KOPT-K1 (cell line): ENCODE results near the gene DAP.

ENCODE experiments used
- H3K27ac ChIP-seq: fragments of 200-600 bp; sonication (generic); 2 replicates; pipeline ENCODE4 v1.5.1; 2016; ENCODE audit warnings: antibody characterized with exemption, mild to moderate bottlenecking, low read depth, low read length; ENCODE audit not compliant: poor library complexity, severe bottlenecking
- H3K36me3 ChIP-seq: fragments of 200-600 bp; sonication (generic); 2 replicates; pipeline ENCODE4 v1.5.1; 2017; ENCODE audit warnings: antibody characterized with exemption, mild to moderate bottlenecking, low read length, moderate library complexity; ENCODE audit not compliant: insufficient read depth
- H3K9me3 ChIP-seq: fragments of 200-600 bp; sonication (generic); 2 replicates; pipeline ENCODE4 v1.5.1; 2017; ENCODE audit warnings: antibody characterized with exemption, low read length, mild to moderate bottlenecking; ENCODE audit not compliant: insufficient read depth, poor library complexity, severe bottlenecking

Gene DAP

DNA sequence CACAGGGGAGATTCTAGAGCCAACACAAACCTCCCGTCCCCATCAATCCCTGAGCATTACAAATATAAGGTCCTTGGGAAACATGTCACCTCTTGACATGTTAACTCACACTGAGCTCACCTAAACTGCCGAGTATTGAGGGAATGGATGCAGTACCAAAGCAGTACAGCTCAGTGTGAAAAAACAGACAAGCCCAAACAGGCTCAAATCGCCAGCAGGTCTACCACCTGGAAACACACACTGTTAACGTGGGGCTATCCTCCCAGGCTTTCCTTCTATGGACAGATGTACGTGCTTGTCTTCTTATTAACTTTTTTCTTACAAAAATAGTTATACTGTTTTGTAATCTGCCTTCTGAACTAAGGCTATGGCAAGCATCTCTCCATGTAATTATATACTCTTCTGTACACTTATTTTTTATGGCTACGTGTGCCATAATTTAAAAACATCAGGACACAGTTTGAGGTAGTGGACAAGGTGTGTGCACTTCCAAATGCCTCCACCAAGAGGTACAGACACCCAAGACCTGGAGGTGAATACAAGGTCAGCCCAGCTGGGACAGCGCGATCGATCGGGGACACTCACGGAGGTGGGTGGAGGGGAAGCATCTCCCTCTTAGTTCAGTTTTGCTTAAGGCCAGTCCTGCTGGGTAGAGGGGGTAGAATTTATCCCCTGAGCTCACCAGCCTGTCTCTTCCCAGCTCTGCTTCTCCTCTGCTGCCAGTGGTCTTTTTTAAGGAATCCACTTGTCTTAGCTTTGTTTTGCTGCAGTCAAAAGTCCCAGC, 76.5 kb downstream of the DAP start:
- Histone ChIP-seq H3K36me3 (peaks cover 40% of the 10 kb centered on the region), H3K9me3 (no peaks in the 10 kb centered on the region), H3K27ac (no peak overlapping the region)

DNA sequence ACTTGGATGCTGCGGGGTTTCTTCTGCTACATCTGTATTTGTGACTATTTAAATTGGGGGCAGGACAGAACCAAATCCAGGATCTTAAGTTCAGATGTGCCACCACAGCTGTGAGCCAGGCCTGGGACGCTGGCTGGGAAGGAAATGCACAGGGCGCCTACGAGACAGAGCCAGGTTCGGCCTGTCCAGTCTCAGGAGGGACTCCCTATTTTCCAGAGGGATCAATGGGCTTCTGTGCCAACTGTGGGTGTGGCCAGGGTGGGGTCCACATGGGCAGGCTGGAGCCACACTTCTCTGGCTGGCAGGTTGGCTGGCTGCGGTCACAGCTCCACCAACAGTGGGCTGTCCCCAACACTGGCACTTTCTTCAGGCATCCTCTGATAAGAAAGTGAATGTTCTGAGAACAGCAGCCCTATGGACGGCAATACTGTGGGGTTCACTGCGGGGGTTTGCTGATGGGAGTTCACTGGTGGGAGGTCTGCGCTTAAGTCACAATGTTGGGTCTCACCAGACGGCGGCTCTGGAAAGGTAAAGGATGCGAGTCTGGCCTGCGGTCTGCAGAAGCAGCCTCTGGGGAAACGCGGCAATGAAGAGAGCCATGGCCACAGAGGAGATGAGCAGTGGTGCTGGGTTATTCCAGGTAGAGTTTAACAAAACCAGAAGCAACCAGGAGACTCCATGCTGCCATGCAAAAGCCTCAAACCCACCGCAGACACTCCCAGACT, 78.1 kb downstream of the DAP start:
- Histone ChIP-seq H3K36me3 (peaks cover 46% of the 10 kb centered on the region), H3K27ac (no peak overlapping the region), H3K9me3 (no peaks in the 10 kb centered on the region)

DNA sequence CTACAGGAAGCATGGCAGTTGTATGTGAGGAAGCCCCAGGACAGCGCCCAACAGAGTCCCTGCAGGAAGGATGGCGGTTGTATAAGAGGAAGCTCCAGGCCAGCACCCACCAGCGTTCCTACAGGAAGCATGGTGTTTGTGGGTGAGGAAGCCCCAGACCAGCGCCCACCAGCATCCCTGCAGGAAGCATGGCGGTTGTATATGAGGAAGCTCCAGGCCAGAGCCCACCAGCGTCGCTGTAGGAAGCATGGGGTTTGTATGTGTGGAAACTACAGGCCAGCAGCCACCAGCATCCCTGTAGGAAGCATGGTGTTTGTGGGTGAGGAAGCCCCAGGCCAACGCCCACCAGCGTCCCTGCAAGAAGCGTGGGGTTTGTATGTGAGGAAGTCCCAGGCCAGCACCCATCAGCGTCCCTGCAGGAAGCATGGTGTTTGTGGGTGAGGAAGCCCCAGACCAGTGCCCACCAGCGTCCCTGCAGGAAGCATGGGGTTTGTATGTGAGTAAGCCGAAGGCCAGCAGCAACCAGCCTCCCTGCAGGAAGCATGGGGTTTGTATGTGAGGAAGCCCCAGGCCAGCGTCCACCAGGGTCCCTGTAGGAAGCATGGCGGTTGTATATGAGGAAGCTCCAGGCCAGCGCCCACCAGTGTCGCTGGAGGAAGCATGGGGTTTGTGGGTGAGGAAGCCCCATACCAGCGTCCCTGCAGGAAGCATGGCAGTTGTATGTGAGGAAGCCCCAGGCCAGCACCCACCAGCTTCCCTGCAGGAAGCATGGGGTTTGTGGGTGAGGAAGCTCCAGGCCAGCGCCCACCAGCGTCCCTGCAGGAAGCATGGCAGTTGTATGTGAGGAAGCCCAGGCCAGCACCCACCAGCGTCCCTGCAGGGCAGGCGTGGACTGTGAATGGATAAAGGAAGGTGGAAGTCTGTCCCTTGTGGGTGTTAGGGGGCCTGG, 79.0 kb downstream of the DAP start:
- peaks cover 56% of the 10 kb centered on the region for H3K36me3 ChIP-seq
- no peak overlapping the region for H3K27ac ChIP-seq
- H3K9me3 ChIP-seq = no peaks in the 10 kb centered on the region

DNA sequence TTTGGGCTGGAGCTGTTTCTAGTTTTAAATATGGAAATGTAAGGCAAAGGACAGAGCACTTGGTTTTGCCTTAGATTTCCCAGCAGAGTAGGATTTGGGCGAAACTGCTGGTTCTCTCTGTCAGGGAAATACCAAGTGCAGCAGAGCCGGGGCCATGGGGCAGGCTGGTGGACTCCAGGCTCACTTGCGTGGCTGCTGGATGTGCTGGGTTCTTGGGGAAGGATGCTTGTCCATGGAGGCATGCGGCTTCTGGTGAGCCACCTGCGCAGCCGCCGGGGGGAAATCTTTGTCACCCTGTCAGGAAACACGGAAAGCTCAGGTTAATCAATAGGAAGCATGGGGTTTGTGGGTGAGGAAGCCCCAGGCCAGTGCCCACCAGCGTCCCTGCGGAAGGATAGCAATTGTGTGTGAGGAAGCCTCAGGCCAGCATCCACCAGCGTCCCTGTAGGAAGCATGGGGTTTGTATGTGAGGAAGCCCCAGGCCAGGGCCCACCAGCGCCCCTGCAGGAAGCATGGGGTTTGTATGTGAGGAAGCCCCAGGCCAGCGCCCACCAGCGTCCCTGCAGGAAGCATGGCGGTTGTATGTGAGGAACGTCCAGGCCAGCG, 80.1 kb downstream of the DAP start:
- H3K36me3 ChIP-seq = peaks cover 58% of the 10 kb centered on the region
- no peak overlapping the region for H3K27ac ChIP-seq
- H3K9me3 ChIP-seq = no peaks in the 10 kb centered on the region

DNA sequence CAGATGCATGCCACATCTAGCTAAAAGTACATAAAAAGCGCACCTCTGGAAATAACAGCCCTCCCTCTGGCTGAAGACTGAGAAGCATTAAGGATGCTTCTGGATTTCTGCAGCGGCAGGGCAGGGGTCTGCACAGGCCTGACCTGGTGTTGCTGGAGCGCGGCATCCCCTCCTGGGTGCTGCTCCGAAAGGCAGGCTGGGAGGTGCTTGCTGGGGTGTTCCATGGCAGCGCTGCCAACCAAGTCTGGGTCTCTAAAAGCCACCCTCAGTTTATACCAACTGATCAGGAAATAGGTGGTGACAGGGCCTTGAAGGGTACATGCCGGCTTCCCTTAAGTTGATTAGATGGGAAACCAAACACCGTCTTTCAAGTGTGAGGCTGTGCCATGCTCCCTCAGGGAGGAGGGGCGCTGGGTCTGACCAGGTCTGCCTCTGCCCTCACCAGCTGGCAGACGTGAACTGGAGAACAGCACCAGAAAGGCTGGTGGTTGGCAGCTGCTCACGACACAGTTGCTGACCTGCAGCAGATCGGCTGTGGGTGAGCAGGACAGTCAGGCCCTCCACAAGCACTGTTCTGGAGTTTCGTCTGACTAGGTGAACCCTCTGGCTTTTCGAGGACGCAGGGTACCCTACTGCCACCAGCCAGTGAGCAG, 81.6 kb downstream of the DAP start:
- H3K36me3 ChIP-seq = peaks cover 58% of the 10 kb centered on the region
- no peaks in the 10 kb centered on the region for H3K9me3 ChIP-seq
- no peak overlapping the region for H3K27ac ChIP-seq

DNA sequence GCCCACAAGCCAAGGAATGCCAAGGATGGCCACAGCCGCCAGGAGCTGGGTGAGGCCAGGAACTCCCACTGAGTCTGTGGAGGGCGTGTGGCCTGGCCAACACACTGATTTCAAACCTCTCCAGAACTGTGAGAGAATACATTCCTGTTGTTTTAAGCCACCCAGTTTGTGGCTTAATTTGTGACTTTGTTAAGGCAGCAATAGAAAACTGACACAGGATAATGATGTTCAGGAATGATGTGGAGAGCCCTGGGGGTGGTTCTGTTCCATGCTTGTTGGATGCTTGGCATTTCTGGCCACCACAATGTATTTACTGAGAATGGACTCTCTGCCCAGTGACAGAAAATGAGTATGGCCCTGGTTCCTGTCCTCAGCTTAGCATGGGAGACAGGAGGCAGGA, 82.8 kb downstream of the DAP start:
- peaks cover 55% of the 10 kb centered on the region for H3K36me3 ChIP-seq
- no peaks in the 10 kb centered on the region for H3K9me3 ChIP-seq
- H3K27ac ChIP-seq = no peak overlapping the region

DNA sequence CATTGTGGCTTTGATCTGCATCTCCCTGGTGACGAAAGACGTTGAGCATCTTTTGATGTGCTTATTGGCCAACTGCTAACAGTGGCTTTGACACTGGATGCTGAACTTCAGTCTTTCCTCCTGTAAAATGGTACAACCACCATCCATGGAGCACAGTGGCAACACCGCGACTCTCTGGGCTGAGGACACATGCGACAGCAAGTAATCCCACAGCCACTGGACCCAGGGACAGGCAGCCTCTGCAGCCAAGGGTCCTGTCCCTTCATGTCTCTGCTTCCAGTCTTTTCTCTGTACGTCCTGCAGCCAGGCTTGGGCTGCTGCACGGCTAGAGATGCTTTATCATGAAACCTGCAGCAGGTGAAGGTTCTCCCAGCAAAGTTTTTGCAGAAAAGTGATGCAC, 83.5 kb downstream of the DAP start:
- no peak overlapping the region for H3K27ac ChIP-seq
- peaks cover 48% of the 10 kb centered on the region for H3K36me3 ChIP-seq

DNA sequence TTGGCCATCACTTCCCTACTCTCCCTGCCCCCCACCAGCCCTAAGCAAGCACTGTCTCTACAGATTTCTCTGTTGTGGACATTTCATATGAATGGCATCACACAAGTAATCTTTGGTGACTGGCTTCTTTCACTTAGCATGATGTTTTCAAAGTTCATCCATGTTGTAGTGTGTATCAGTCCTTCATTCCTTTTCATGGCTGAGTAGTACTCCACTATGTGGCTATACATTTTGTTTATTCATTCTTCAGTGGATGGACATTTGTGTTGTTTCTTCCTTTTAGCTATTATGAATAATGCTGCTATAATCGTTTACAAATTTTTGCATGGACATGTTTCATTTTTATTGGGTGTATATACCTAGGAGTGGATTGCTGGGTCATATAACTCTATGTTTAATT, 84.1 kb downstream of the DAP start:
- Histone ChIP-seq H3K36me3 (peaks cover 42% of the 10 kb centered on the region), H3K9me3 (no peaks in the 10 kb centered on the region), H3K27ac (no peak overlapping the region)

More for the DNA sequence above, 83.5 kb downstream of the DAP start:
- H3K9me3 ChIP-seq = no peaks in the 10 kb centered on the region

DNA sequence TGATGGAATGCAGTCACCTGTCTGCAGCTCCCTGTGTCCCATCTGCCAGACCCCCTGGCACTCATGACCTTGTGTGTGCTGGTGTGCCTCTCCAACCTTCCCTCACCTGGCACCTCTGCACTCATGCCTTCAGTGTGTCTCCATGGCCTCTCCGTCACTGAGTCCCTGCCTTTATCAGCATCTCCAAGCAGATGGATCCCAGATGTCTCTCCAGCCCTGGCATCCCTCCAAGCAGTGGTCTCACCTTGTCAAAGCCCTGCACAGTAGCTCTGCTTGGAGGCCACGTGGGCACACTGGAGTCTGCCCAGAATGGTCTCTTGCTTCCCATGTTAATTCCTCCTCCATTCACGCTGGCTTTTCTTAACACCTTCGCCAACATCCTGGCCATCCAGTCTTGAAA, 84.8 kb downstream of the DAP start:
- Histone ChIP-seq H3K9me3 (no peaks in the 10 kb centered on the region), H3K27ac (no peak overlapping the region), H3K36me3 (peaks cover 35% of the 10 kb centered on the region)

DNA sequence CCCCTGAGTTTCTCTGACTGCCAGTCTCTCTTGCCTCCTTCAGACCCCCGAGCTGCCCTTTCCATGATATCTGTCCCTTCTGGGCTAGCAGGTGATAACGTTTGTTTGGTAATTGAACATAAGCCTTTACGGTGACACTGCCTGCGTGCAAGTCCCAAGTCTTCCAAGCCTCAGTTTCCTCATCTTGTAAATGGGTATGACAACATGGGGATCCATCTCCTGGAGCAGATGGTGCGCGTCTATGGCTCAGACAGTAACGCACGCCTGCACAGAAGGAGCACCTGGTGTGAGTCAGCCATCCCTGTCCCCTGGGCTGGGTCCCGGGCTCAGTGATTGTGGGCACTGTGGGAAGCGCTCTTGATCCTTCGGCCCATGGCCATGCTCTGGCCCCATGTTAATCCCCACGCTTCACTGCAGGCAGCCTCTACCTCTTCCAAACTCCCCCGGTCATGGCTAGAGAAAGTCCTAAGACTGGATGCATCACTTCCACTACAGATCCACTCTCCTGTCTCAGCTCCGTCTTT, 85.8 kb downstream of the DAP start:
- Histone ChIP-seq H3K9me3 (no peaks in the 10 kb centered on the region), H3K27ac (no peak overlapping the region), H3K36me3 (peaks cover 25% of the 10 kb centered on the region)

DNA sequence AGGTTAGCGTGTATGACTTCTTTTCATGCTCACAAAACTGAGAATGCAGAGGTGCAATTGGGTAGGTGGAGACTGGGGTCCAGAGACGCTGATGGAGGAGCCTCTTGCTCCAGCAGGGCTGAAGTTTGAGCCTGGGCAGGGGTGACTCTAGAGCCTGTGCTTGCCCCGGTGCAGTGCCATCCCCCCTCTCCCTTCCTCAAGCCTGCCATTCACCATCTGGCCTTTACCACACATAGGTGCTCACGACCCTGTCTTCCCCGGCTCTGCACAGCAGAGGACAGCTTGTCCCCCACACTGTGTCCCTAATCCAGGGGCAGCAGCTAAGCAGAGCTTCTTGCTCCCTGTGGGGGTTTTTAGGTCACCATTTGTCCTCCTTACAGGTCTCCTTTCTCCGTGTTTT, 86.5 kb downstream of the DAP start:
- Histone ChIP-seq H3K36me3 (peaks cover 19% of the 10 kb centered on the region), H3K27ac (no peak overlapping the region), H3K9me3 (no peaks in the 10 kb centered on the region)

DNA sequence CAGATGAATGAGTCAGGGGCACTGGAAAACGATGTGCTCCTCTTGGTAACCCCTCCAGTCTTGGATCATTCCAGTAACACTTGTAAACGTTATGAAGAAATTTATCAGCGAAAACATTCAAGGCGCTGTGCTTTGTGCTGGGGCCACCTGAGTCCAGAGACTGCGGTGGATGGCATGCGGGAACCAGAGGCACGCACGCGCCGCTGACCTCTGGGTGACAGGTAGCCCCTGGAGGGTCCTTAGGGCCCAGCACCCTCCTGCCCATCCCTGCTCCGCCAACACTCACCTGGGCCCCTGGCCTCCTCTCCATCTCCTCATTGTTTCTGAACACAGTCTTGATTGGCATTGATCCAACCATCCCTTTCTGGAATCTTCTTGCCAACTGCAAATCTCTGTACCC, 86.9 kb downstream of the DAP start:
- Histone ChIP-seq H3K27ac (no peak overlapping the region), H3K9me3 (no peaks in the 10 kb centered on the region), H3K36me3 (peaks cover 15% of the 10 kb centered on the region)

DNA sequence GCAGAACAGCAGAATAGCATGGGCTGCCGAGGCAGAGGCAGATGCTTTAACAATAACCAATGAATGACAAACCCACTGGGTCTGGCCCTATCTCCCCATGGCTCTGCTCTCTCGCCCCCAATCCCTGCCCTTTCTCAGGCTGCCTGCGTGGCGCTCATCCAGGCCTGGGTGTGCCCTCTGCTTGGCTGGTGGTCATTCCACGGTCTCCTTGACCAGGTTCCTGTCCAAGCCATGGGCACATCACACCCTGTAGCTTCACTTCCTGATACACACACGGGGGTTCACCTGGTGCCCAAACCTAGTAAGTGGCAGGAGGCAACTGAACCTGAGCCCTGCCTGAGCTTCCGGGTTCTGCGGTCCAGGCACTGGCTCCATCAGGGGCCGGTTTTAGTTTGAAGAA, 87.6 kb downstream of the DAP start:
- H3K36me3 ChIP-seq = peaks cover 15% of the 10 kb centered on the region
- no peaks in the 10 kb centered on the region for H3K9me3 ChIP-seq

DNA sequence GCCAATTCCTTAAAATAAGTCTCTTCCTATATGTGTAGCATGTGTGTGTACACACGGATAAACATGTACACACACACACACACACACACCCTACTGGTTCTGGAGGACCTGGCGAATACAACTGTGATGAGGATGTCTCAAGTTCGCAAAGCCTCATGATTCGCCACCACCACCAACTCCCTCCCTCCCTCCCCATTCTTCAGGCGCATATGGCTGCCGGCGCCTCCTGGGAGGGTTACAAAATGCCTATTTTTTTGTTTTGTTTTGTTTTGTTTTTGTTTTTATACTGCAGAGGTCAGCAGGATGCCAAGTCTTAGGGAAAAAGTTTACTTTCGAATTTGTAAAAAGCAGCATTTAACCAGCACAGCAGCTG, 88.0 kb downstream of the DAP start:
- Histone ChIP-seq H3K36me3 (peaks cover 12% of the 10 kb centered on the region), H3K27ac (no peak overlapping the region), H3K9me3 (no peaks in the 10 kb centered on the region)

More for the DNA sequence above, 87.6 kb downstream of the DAP start:
- no peak overlapping the region for H3K27ac ChIP-seq
